DOHH2 (cell line): ENCODE results near the gene KLHL15.

ENCODE experiments used
- CTCF ChIP-seq: fragments of 200-600 bp; sonication (generic); IDR thresholded peaks from one replicate; pipeline ENCODE4 v1.5.1; 2014; ENCODE audit warnings: antibody characterized with exemption, mild to moderate bottlenecking, low read depth, low read length; ENCODE audit not compliant: poor library complexity, severe bottlenecking
- EZH2phosphoT487 ChIP-seq: fragments of 200-600 bp; sonication (generic); IDR thresholded peaks from 2 replicates; pipeline ENCODE4 v1.6.1; 2017; ENCODE audit warnings: borderline replicate concordance, mild to moderate bottlenecking, antibody characterized with exemption, low read length, moderate library complexity, mixed read lengths

GRCh38 chrX:24027985-24028384, 999 bp upstream of the KLHL15 start:
- TF ChIP-seq CTCF: no peak
- TF ChIP-seq EZH2phosphoT487: no peak
